CD4-positive, alpha-beta T cell treated with Interleukin-4 for 4 hours (primary cell): ENCODE data around the gene CREB3L1.
A peak's percentile ranks its signal among the peaks of the same experiment; 100 is the strongest.

Source experiments
- DNase-seq: peaks from one replicate; pipeline ENCODE4 v3.0.0-alpha.2; 2020

The CREB3L1 gene

GRCh38 chr11:46275964-46276641, 1.4 kb upstream of the CREB3L1 start:
- DNase-seq = no peak

- DNase-seq = no peak
Measured at GRCh38 chr11:46277313-46277621, 195 bp upstream of the CREB3L1 start.

GRCh38 chr11:46278387-46279125, 1.1 kb downstream of the CREB3L1 start:
- DNase-seq = no peak

GRCh38 chr11:46279126-46280099, 2.0 kb downstream of the CREB3L1 start:
- no peak for DNase-seq

- no peak for DNase-seq
Measured at GRCh38 chr11:46280706-46281105, 3.2 kb downstream of the CREB3L1 start.

- DNase-seq = no peak
Measured at GRCh38 chr11:46281371-46281831, 3.9 kb downstream of the CREB3L1 start.

GRCh38 chr11:46285173-46285572, 7.7 kb downstream of the CREB3L1 start:
- no peak for DNase-seq

- no peak for DNase-seq
Measured at GRCh38 chr11:46285594-46286033, 8.2 kb downstream of the CREB3L1 start.

GRCh38 chr11:46286789-46287188, 9.3 kb downstream of the CREB3L1 start:
- DNase-seq = no peak

- DNase-seq = no peak
Measured at GRCh38 chr11:46288451-46288850, 11.0 kb downstream of the CREB3L1 start.

- DNase-seq = no peak
Measured at GRCh38 chr11:46290011-46290410, 12.5 kb downstream of the CREB3L1 start.

- no peak for DNase-seq
Measured at GRCh38 chr11:46290598-46291309, 13.3 kb downstream of the CREB3L1 start.

GRCh38 chr11:46291441-46292150, 14.1 kb downstream of the CREB3L1 start:
- no peak for DNase-seq

GRCh38 chr11:46293066-46293465, 15.6 kb downstream of the CREB3L1 start:
- DNase-seq = no peak

- no peak for DNase-seq
Measured at GRCh38 chr11:46293641-46294103, 16.2 kb downstream of the CREB3L1 start.

GRCh38 chr11:46294365-46295309, 17.2 kb downstream of the CREB3L1 start:
- no peak for DNase-seq

GRCh38 chr11:46295312-46296058, 18.0 kb downstream of the CREB3L1 start:
- DNase-seq = peak; percentile 71

GRCh38 chr11:46296059-46296527, 18.6 kb downstream of the CREB3L1 start:
- DNase-seq = no peak

- DNase-seq = no peak
Measured at GRCh38 chr11:46296528-46297448, 19.3 kb downstream of the CREB3L1 start.
